H1 (cell line): Measurements from ENCODE around the gene ECE2. TPM values are rescaled to one million over a fixed set of nuclear protein-coding genes. Genes with fewer than 3 reads are reported as not detected.

Experiments used
- CTCF ChIA-PET: fragments of 300-600 bp; sonication (Branson Sonifier 250); formaldehyde crosslinking; loops from one replicate; lab custom pipeline; 2021; ENCODE audit not compliant: partially characterized antibody; lab: Charles Lee
- POLR2A ChIA-PET: fragments of 300-600 bp; sonication (Branson Sonifier 250); formaldehyde crosslinking; loops from one replicate; lab custom pipeline; 2021; ENCODE audit warnings: inconsistent platforms; ENCODE audit not compliant: partially characterized antibody; lab: Charles Lee
- DNase-seq, 2 experiments: peaks; one replicate each; pipeline versions ENCODE4 v3.0.0 to v3.0.0-alpha.2; 2010 to 2022; ENCODE audit warnings: low spot score in 2 of 2, low read depth in 1 of 2, mixed read lengths in 1 of 2
- FAIRE-seq: peaks from 2 replicates; lab custom pipeline; 2011; peaks lifted over from hg19 to GRCh38; lab: Jason Lieb, UNC
- H2AFZ ChIP-seq: 2 replicates; pipeline ENCODE4 v1.8.1; 2012; ENCODE audit warnings: low read length, inconsistent platforms
- H2AK5ac ChIP-seq: 2 replicates; pipeline ENCODE4 v1.6.1; 2013; ENCODE audit warnings: low read depth, low read length
- H2BK120ac ChIP-seq: replicated peaks from 2 replicates; pipeline ENCODE3; 2013; ENCODE audit warnings: low read depth, low read length, inconsistent platforms
- H2BK12ac ChIP-seq: 2 replicates; pipeline ENCODE4 v1.6.1; 2013; ENCODE audit warnings: low read depth, low read length
- H2BK15ac ChIP-seq: 2 replicates; pipeline ENCODE4 v1.6.1; 2013; ENCODE audit warnings: low read length
- H2BK20ac ChIP-seq: 2 replicates; pipeline ENCODE4 v1.6.1; 2013; ENCODE audit warnings: low read length
- H2BK5ac ChIP-seq: 2 replicates; pipeline ENCODE4 v1.6.1; 2013; ENCODE audit warnings: low read depth, low read length
- H3K14ac ChIP-seq: 2 replicates; pipeline ENCODE4 v1.6.1; 2013; ENCODE audit warnings: inconsistent platforms; ENCODE audit not compliant: insufficient read length
- H3K18ac ChIP-seq: 2 replicates; pipeline ENCODE4 v1.6.1; 2013; ENCODE audit warnings: low read length; ENCODE audit errors: extremely low read depth
- H3K23ac ChIP-seq: 2 replicates; pipeline ENCODE4 v1.6.1; 2013; ENCODE audit warnings: inconsistent platforms; ENCODE audit not compliant: insufficient read length
- H3K23me2 ChIP-seq: 2 replicates; pipeline ENCODE4 v1.6.1; 2013; ENCODE audit warnings: low read depth, low read length
- H3K27ac ChIP-seq: 2 replicates; pipeline ENCODE4 v1.6.1; 2011; ENCODE audit warnings: low read depth, low read length, inconsistent platforms
- H3K27me3 ChIP-seq, 4 experiments: replicated peaks in 1 of 4; 1 replicate in 1 of 4; 2 replicates in 3 of 4; pipeline versions ENCODE4 v1.6.1 to v1.8.1; 2011 to 2013; ENCODE audit warnings: low read length in 3 of 4, mild to moderate bottlenecking in 3 of 4, inconsistent platforms in 2 of 4, mixed read lengths in 2 of 4, moderate library complexity in 1 of 4; ENCODE audit not compliant: control insufficient read depth in 3 of 4, insufficient read depth in 3 of 4; ENCODE audit errors: extremely low read depth in 1 of 4
- H3K36me3 ChIP-seq, 4 experiments: 2 replicates each; pipeline versions ENCODE4 v1.6.1 to v1.8.1; 2011 to 2013; ENCODE audit warnings: mild to moderate bottlenecking in 4 of 4, low read length in 3 of 4, moderate library complexity in 2 of 4, control low read depth in 1 of 4, inconsistent platforms in 1 of 4; ENCODE audit not compliant: insufficient read depth in 4 of 4, control insufficient read depth in 2 of 4
- H3K4ac ChIP-seq: replicated peaks from 2 replicates; pipeline ENCODE3; 2013; ENCODE audit warnings: low read length, low read depth, mixed read lengths, inconsistent platforms; ENCODE audit not compliant: insufficient read length
- H3K4me1 ChIP-seq, 4 experiments: replicated peaks in 1 of 4; 1 replicate in 1 of 4; 2 replicates in 3 of 4; pipeline versions ENCODE4 v1.6.1 to v1.8.1; 2011 to 2013; ENCODE audit warnings: low read length in 3 of 4, inconsistent platforms in 2 of 4, mixed read lengths in 1 of 4; ENCODE audit not compliant: insufficient read depth in 4 of 4, control insufficient read depth in 3 of 4
- H3K4me2 ChIP-seq, 2 experiments: 2 replicates each; pipeline versions ENCODE4 v1.6.1 to v1.8.1; 2011 to 2013; ENCODE audit warnings: low read depth in 2 of 2, low read length in 2 of 2, control low read depth in 1 of 2, inconsistent platforms in 1 of 2, mild to moderate bottlenecking in 1 of 2; ENCODE audit not compliant: insufficient read depth in 1 of 2
- H3K4me3 ChIP-seq, 4 experiments: fragments of 200-600, 300-600 bp in 1 of 4; sonication (generic), shearing (Covaris generic), sonication (Bioruptor Twin) in 1 of 4; 2 replicates each; pipeline versions ENCODE4 v1.5.1 to v1.8.1; 2011 to 2016; ENCODE audit warnings: low read length in 4 of 4, low read depth in 3 of 4, control low read depth in 2 of 4, inconsistent platforms in 2 of 4, mild to moderate bottlenecking in 2 of 4, mixed read lengths in 1 of 4, moderate library complexity in 1 of 4; ENCODE audit not compliant: insufficient read depth in 2 of 4; ENCODE audit errors: extremely low read depth in 1 of 4
- H3K56ac ChIP-seq: replicated peaks from 2 replicates; pipeline ENCODE3; 2013; ENCODE audit warnings: low read depth, mild to moderate bottlenecking, mixed read lengths, low read length, inconsistent platforms; ENCODE audit not compliant: insufficient read length
- H3K79me1 ChIP-seq: 2 replicates; pipeline ENCODE4 v1.6.1; 2013; ENCODE audit warnings: low read depth, low read length, control low read depth
- H3K79me2 ChIP-seq, 2 experiments: 2 replicates each; pipeline versions ENCODE4 v1.6.1 to v1.8.1; 2012 to 2013; ENCODE audit warnings: low read length in 2 of 2, mild to moderate bottlenecking in 2 of 2, inconsistent platforms in 1 of 2; ENCODE audit not compliant: insufficient read depth in 2 of 2, control insufficient read depth in 1 of 2
- H3K9ac ChIP-seq, 4 experiments: replicated peaks in 1 of 4; 1 replicate in 1 of 4; 2 replicates in 3 of 4; pipeline versions ENCODE4 v1.6.1 to v1.8.1; 2011 to 2013; ENCODE audit warnings: low read depth in 3 of 4, low read length in 3 of 4, control low read depth in 2 of 4, mild to moderate bottlenecking in 2 of 4, moderate library complexity in 2 of 4, inconsistent platforms in 1 of 4; ENCODE audit errors: extremely low read depth in 1 of 4
- H3K9me3 ChIP-seq, 2 experiments: 2 replicates each; pipeline versions ENCODE4 v1.6.1 to v1.8.1; 2012 to 2013; ENCODE audit warnings: mild to moderate bottlenecking in 2 of 2, moderate library complexity in 2 of 2, control low read depth in 1 of 2, inconsistent platforms in 1 of 2, low read depth in 1 of 2, low read length in 1 of 2, mixed read lengths in 1 of 2; ENCODE audit not compliant: insufficient read depth in 2 of 2
- H4K20me1 ChIP-seq, 2 experiments: replicated peaks in 1 of 2; 2 replicates each; pipeline versions ENCODE3 to v1.8.1; 2011 to 2013; ENCODE audit warnings: inconsistent platforms in 2 of 2, low read length in 2 of 2, mild to moderate bottlenecking in 1 of 2; ENCODE audit not compliant: insufficient read depth in 2 of 2, control insufficient read depth in 1 of 2
- H4K5ac ChIP-seq: 2 replicates; pipeline ENCODE4 v1.6.1; 2013; ENCODE audit warnings: low read length, low read depth, mixed read lengths, inconsistent platforms; ENCODE audit not compliant: insufficient read length
- H4K8ac ChIP-seq: 2 replicates; pipeline ENCODE4 v1.8.0; 2013; ENCODE audit warnings: mild to moderate bottlenecking, moderate library complexity, low read length, inconsistent platforms; ENCODE audit not compliant: insufficient read depth; ENCODE audit errors: extremely low read depth
- H4K91ac ChIP-seq: replicated peaks from 2 replicates; pipeline ENCODE3; 2013; ENCODE audit warnings: low read length, mixed read lengths, inconsistent platforms; ENCODE audit not compliant: insufficient read length
- BCL11A ChIP-seq, 2 experiments: IDR thresholded peaks; one replicate each; pipeline ENCODE4 v1.6.1; 2011; ENCODE audit warnings: low read depth in 2 of 2, low read length in 2 of 2, mild to moderate bottlenecking in 2 of 2
- CBX5 ChIP-seq: fragments of 300-800, 300-1000 bp; sonication (generic); IDR thresholded peaks from 2 replicates; pipeline ENCODE4 v1.7.1; 2016; ENCODE audit warnings: antibody characterized with exemption, low read length, low read depth
- CEBPB ChIP-seq: IDR thresholded peaks from 2 replicates; pipeline ENCODE4 v1.6.1; 2012; ENCODE audit warnings: low read depth, low read length
- EGR1 ChIP-seq: IDR thresholded peaks from 2 replicates; pipeline ENCODE4 v1.6.1; 2011; ENCODE audit warnings: low read depth, low read length, borderline replicate concordance
- EZH2 ChIP-seq: fragments of 200-600 bp; sonication (generic); IDR thresholded peaks from 2 replicates; pipeline ENCODE4 v1.7.1; 2012; ENCODE audit warnings: low read depth, mild to moderate bottlenecking, moderate library complexity, low read length, inconsistent platforms; ENCODE audit not compliant: severe bottlenecking
- GABPA ChIP-seq: IDR thresholded peaks from 2 replicates; pipeline ENCODE4 v1.6.1; 2011; ENCODE audit warnings: mild to moderate bottlenecking, low read length, moderate library complexity, borderline replicate concordance; ENCODE audit not compliant: insufficient read depth
- GTF2F1 ChIP-seq: IDR thresholded peaks from 2 replicates; pipeline ENCODE4 v1.6.1; 2012; ENCODE audit warnings: low read depth, low read length, improper control_type of control experiment, borderline replicate concordance
- MAFK ChIP-seq: IDR thresholded peaks from 2 replicates; pipeline ENCODE4 v1.6.1; 2012; ENCODE audit warnings: low read depth, mild to moderate bottlenecking, improper control_type of control experiment, low read length
- SAP30 ChIP-seq: fragments of 300-600 bp; sonication (generic); IDR thresholded peaks from 2 replicates; pipeline ENCODE4 v1.7.1; 2012; ENCODE audit warnings: low read length, moderate library complexity, mild to moderate bottlenecking, inconsistent platforms; ENCODE audit not compliant: insufficient read depth, insufficient replicate concordance
- SIN3A ChIP-seq, 2 experiments: IDR thresholded peaks in 1 of 2; conservative IDR thresholded peaks in 1 of 2; 2 replicates each; pipeline ENCODE4 v1.6.1; 2011 to 2012; ENCODE audit warnings: low read length in 2 of 2, improper control_type of control experiment in 1 of 2, low read depth in 1 of 2, mild to moderate bottlenecking in 1 of 2
- TAF1 ChIP-seq: IDR thresholded peaks from 2 replicates; pipeline ENCODE4 v1.6.1; 2011; ENCODE audit warnings: mild to moderate bottlenecking, low read depth, low read length
- TCF12 ChIP-seq: IDR thresholded peaks from 2 replicates; pipeline ENCODE4 v1.6.1; 2011; ENCODE audit warnings: low read depth, mild to moderate bottlenecking, low read length
- WGBS, 2 experiments: shearing (Covaris generic) in 1 of 2; methylation state at CpG; one replicate each; pipeline versions ENCODE4 v1.1.6 to v1.1.7; 2013 to 2015; ENCODE audit warnings: low lambda C conversion rate in 2 of 2, mixed read lengths in 2 of 2, inconsistent platforms in 1 of 2, low coverage in 1 of 2, missing lambda C conversion rate in 1 of 2; ENCODE audit not compliant: insufficient replicate concordance in 2 of 2, insufficient coverage in 1 of 2, insufficient read length in 1 of 2; ENCODE audit errors: extremely low coverage in 1 of 2, missing lambda C conversion rate in 1 of 2; 5-methylcytosine and 5-hydroxymethylcytosine counted together
- polyA plus RNA-seq, 7 experiments: library from polyadenylated mRNA; depleted of rRNA in 3 of 7; stranded (reverse) in 5 of 7; unstranded in 2 of 7; fragments of >200 nt in 5 of 7; fragments of 200-250 nt in 2 of 7; gene quantifications; 1 replicate in 5 of 7; 2 replicates in 1 of 7; 4 replicates in 1 of 7; pipeline versions ENCODE4 v1.2.1 to v1.2.3, GENCODE V29; 2011 to 2013; ENCODE audit warnings: missing spikeins in 2 of 7, mixed read lengths in 2 of 7
- total RNA-seq: library from RNA; stranded (reverse); fragmentation: NEBNext Ultra II Directional; extraction: Animal tissue kit (Norgen Biotek cat#: 25700); gene quantifications from 2 replicates; pipeline ENCODE4 v1.2.1, GENCODE V29; 2021
- TF ChIP-seq, protein P1 (sequence below): IDR thresholded peaks from 2 replicates; pipeline ENCODE4 v1.6.1; 2012; ENCODE audit warnings: inconsistent platforms

The ECE2 gene
- total and polyA plus RNA-seq, 2 of the 8 experiments (the other 6 are each of a cell fraction or from before 2014, with no cell fraction given), result 0.44 to 0.86 TPM

DNA sequence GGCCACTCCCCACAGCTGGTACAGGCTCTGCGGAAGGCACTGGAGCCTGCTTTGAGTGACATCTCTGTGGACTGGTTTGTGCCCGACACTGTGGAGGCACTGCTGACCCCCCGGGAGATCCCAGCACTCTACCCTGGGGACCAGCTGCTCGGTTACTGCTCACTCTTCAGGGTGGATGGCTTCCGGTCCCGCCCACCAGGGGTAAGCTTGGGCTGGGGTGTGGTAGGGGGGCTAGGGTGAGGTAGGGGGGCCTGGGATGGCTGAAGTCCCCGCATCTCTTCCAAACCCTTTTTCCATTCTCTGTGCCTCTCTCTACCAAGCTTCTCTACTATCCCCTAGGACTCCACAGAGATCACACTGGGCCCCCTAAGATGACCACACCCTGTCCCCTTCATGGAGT lies 38.6 kb upstream of the ECE2 start:
- peaks cover 8 to 16% of the 10 kb centered on the region in 2 experiments for H4K20me1 ChIP-seq
- ChIA-PET CTCF (interaction anchor here (0.6 to 8.9 kb wide), 14 partner anchors 9 to 333 kb away, joined by 3 to 183 read pairs (median 4); partner anchors contain the start of genes CAMK2N2, EEF1AKMT4 and VWA5B2), POLR2A (interaction anchor here (1.0 to 1.7 kb wide), 3 partner anchors 9 to 23 kb away, joined by 5 to 8 read pairs (median 7); partner anchors contain the start of gene EEF1AKMT4)
- TF ChIP-seq GABPA (no peak), BCL11A (IDR thresholded peaks at IDR 0.05; ENCODE audit: low read depth in 2 of 2, low read length in 2 of 2) (no peak), TAF1 (no peak), GTF2F1 (no peak), SAP30 (no peak), TCF12 (no peak), CEBPB (no peak), SIN3A (conservative IDR thresholded peaks at IDR 0.05 in 1 of 2, IDR thresholded peaks at IDR 0.05 in 1 of 2; ENCODE audit: low read depth in 1 of 2, low read length in 2 of 2) (no peak), CBX5 (no peak), MAFK (no peak), EGR1 (no peak), EZH2 (no peak)
- TF ChIP-seq, protein P1, sequence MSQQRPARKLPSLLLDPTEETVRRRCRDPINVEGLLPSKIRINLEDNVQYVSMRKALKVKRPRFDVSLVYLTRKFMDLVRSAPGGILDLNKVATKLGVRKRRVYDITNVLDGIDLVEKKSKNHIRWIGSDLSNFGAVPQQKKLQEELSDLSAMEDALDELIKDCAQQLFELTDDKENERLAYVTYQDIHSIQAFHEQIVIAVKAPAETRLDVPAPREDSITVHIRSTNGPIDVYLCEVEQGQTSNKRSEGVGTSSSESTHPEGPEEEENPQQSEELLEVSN, result no peak

More for the DNA sequence above, 38.6 kb upstream of the ECE2 start:
- Histone ChIP-seq H2BK20ac (no peak overlapping the region), H3K36me3 (peaks cover 0 to under 1% (median 0%) of the 10 kb centered on the region in 4 experiments; a peak in 2 of 8 replicates), H4K5ac (no peak overlapping the region), H3K23me2 (no peaks in the 10 kb centered on the region; the same call in 1 of the 2 replicates), H3K9ac (no peak overlapping the region), H3K23ac (no peak overlapping the region), H3K4me3 (no peak overlapping the region), H4K8ac (no peak overlapping the region), H3K4me2 (no peak overlapping the region), H3K14ac (no peak overlapping the region), H3K56ac (no peak overlapping the region), H2BK15ac (no peak overlapping the region; the same call in 1 of the 2 replicates), H2BK5ac (no peak overlapping the region), H2AFZ (no peak overlapping the region), H2BK120ac (no peak overlapping the region), H3K18ac (no peak overlapping the region), H3K4me1 (peaks cover 0 to 5% (median 1%) of the 10 kb centered on the region in 4 experiments; a peak in 4 of 7 replicates), H3K79me2 (no peaks in the 10 kb centered on the region), H3K27ac (no peak overlapping the region), H2AK5ac (no peak overlapping the region), H2BK12ac (0 out of 2 replicates have a peak overlapping the region, but pooled peaks have one; percentile 55), H3K4ac (no peak overlapping the region), H3K9me3 (no peaks in the 10 kb centered on the region), H3K79me1 (no peaks in the 10 kb centered on the region), H3K27me3 (peaks cover 0 to 14% (median 9%) of the 10 kb centered on the region in 4 experiments; a peak in 5 of 7 replicates), H4K91ac (no peak overlapping the region)
- WGBS, 2 experiments, result 86% methylated on average over 6 of the region's 7 CpGs; no CpG with 5 or more reads in 1 of the 2 experiments
- FAIRE-seq (no peak), DNase-seq (no peak)
